ENCODE measurements around the gene ZNF862. TPM values are rescaled to one million over a fixed set of nuclear protein-coding genes. Genes with fewer than 3 reads are reported as not detected.

The ZNF862 gene
- total RNA-seq, 4 donors from 2014 or later, result 2.9 to 10.7 (median 7.0) TPM

GRCh38 chr7:149846021-149846420 lies 7.8 kb downstream of the ZNF862 start:
- no peak for DNase-seq
- no peak for ATAC-seq
- H3K27ac ChIP-seq, result no peak overlapping the region

GRCh38 chr7:149846436-149847046 lies 8.4 kb downstream of the ZNF862 start:
- TF ChIP-seq CTCF (IDR thresholded peaks at IDR 0.05 in 4 of 5, conservative IDR thresholded peaks at IDR 0.05 in 1 of 5), result no peak
- no peak for TF ChIP-seq POLR2A (IDR thresholded peaks at IDR 0.05)
- no peaks in the 10 kb centered on the region for H3K27me3 ChIP-seq
- in situ Hi-C loops (cut with MboI; ENCODE audit: low sequenced_read_pairs in 4 of 4) (no loop called here), intact Hi-C loops (cut with DNase I; ENCODE audit: low total_unique reads) (no loop called here)
- no peak overlapping the region for H3K27ac ChIP-seq
- peaks cover 0 to 7% of the 10 kb centered on the region in 2 donors for H3K4me1 ChIP-seq
- DNase-seq (no peak), ATAC-seq (no peak)
- no peak overlapping the region for H3K4me3 ChIP-seq
- H3K9me3 ChIP-seq, result no peaks in the 10 kb centered on the region
- peaks cover 0 to 30% of the 10 kb centered on the region in 2 donors for H3K36me3 ChIP-seq

More at GRCh38 chr7:149846021-149846420, 7.8 kb downstream of the ZNF862 start:
- TF ChIP-seq CTCF (IDR thresholded peaks at IDR 0.05 in 4 of 5, conservative IDR thresholded peaks at IDR 0.05 in 1 of 5) (no peak), POLR2A (IDR thresholded peaks at IDR 0.05) (no peak)
- Histone ChIP-seq H3K9me3 (no peaks in the 10 kb centered on the region), H3K36me3 (peaks cover 0 to 30% of the 10 kb centered on the region in 2 donors), H3K4me1 (peaks cover 2 to 7% of the 10 kb centered on the region in 2 donors), H3K4me3 (no peak overlapping the region), H3K27me3 (no peaks in the 10 kb centered on the region)
- intact Hi-C loops (cut with DNase I; ENCODE audit: low total_unique reads) (no loop called here), in situ Hi-C loops (cut with MboI; ENCODE audit: low sequenced_read_pairs in 4 of 4) (no loop called here)

GRCh38 chr7:149849174-149849573 lies 11.0 kb downstream of the ZNF862 start:
- TF ChIP-seq POLR2A (IDR thresholded peaks at IDR 0.05) (no peak), CTCF (IDR thresholded peaks at IDR 0.05 in 4 of 5, conservative IDR thresholded peaks at IDR 0.05 in 1 of 5) (no peak)
- Histone ChIP-seq H3K9me3 (no peaks in the 10 kb centered on the region), H3K27ac (no peak overlapping the region), H3K4me1 (no peaks in the 10 kb centered on the region), H3K36me3 (peaks cover 0 to 37% of the 10 kb centered on the region in 2 donors), H3K27me3 (no peaks in the 10 kb centered on the region), H3K4me3 (no peak overlapping the region)
- in situ Hi-C loops (cut with MboI; ENCODE audit: low sequenced_read_pairs in 4 of 4), result no loop called here
- intact Hi-C loops (cut with DNase I; ENCODE audit: low total_unique reads), result no loop called here
- no peak for ATAC-seq
- no peak for DNase-seq

GRCh38 chr7:149850007-149850594 lies 11.9 kb downstream of the ZNF862 start:
- no peak for DNase-seq
- Histone ChIP-seq H3K4me1 (no peaks in the 10 kb centered on the region), H3K27ac (no peak overlapping the region), H3K9me3 (no peaks in the 10 kb centered on the region), H3K4me3 (no peak overlapping the region), H3K27me3 (no peaks in the 10 kb centered on the region), H3K36me3 (peaks cover 0 to 37% of the 10 kb centered on the region in 2 donors)
- in situ Hi-C loops (cut with MboI; ENCODE audit: low sequenced_read_pairs in 4 of 4), result no loop called here
- TF ChIP-seq CTCF (IDR thresholded peaks at IDR 0.05 in 4 of 5, conservative IDR thresholded peaks at IDR 0.05 in 1 of 5) (no peak), POLR2A (IDR thresholded peaks at IDR 0.05) (no peak)
- no peak for ATAC-seq
- intact Hi-C loops (cut with DNase I; ENCODE audit: low total_unique reads), result no loop called here
